Peyer's patch (tissue), 4 donors: Measurements from ENCODE around the gene FNDC11.

Source experiments
- CTCF ChIP-seq, 6 experiments: fragments of 450-650 bp in 4 of 6; fragments of 200-600 bp in 2 of 6; sonication (generic) in 1 of 6; IDR thresholded peaks; one replicate each; pipeline ENCODE4 v1.5.1; 2017 to 2019; ENCODE audit warnings: antibody characterized with exemption in 6 of 6, mild to moderate bottlenecking in 3 of 6, moderate library complexity in 1 of 6
- POLR2A ChIP-seq, 2 donors: fragments of 450-650 bp; IDR thresholded peaks; one replicate each; pipeline ENCODE4 v1.5.1; 2017; ENCODE audit warnings: antibody characterized with exemption in 2 of 2, mild to moderate bottlenecking in 2 of 2, moderate library complexity in 2 of 2

- no peak for TF ChIP-seq CTCF (IDR thresholded peaks at IDR 0.05)
- TF ChIP-seq POLR2A (IDR thresholded peaks at IDR 0.05) = no peak
Observed at GRCh38 chr20:63508072-63508768, 45.7 kb upstream of the FNDC11 start.
